ENCODE data around the gene ERVMER34-1.
A peak's percentile ranks its signal among the peaks of the same experiment; 100 is the strongest.

Gene ERVMER34-1

GRCh38 chr4:52751487-52751911, 274 bp upstream of the ERVMER34-1 start:
- in situ Hi-C loops (cut with MboI; ENCODE audit: low sequenced_read_pairs, unreplicated experiment): no loop called here
- peak; percentile 38 for DNase-seq (ENCODE audit: low spot score)
- no peak for TF ChIP-seq CTCF (IDR thresholded peaks at IDR 0.05; ENCODE audit: borderline replicate concordance, control extremely low read depth, extremely low read depth, insufficient read depth, missing control alignments)

GRCh38 chr4:52750213-52750612, 1.0 kb downstream of the ERVMER34-1 start:
- in situ Hi-C loops (cut with MboI; ENCODE audit: low sequenced_read_pairs, unreplicated experiment): no loop called here
- no peak for TF ChIP-seq CTCF (IDR thresholded peaks at IDR 0.05; ENCODE audit: borderline replicate concordance, control extremely low read depth, extremely low read depth, insufficient read depth, missing control alignments)
- DNase-seq (ENCODE audit: low spot score): no peak

- in situ Hi-C loops (cut with MboI; ENCODE audit: low sequenced_read_pairs, unreplicated experiment): no loop called here
- no peak for TF ChIP-seq CTCF (IDR thresholded peaks at IDR 0.05; ENCODE audit: borderline replicate concordance, control extremely low read depth, extremely low read depth, insufficient read depth, missing control alignments)
- no peak for DNase-seq (ENCODE audit: low spot score)
Measured at GRCh38 chr4:52748432-52748831, 2.8 kb downstream of the ERVMER34-1 start.

DNA sequence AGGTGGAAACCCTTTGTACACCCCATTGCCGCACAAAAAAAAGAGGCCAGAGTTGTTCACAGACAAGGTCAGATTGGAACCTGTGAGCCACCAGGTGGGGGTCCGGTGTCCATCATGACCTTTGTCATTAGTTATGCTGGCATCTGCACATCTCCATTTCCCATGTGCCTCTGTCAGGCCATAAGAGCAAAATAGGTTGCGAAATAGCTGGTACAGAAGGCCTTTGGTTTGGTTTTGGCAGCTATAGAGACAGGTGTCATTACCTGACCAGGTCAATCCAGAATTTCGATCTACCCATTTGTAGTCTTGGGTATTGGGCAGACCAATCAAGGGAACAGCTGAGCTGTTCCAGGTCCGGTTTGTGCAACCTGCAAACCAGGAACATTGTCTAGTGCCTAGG, 6.6 kb downstream of the ERVMER34-1 start:
- TF ChIP-seq CTCF (IDR thresholded peaks at IDR 0.05; ENCODE audit: borderline replicate concordance, control extremely low read depth, extremely low read depth, insufficient read depth, missing control alignments): no peak
- in situ Hi-C loops (cut with MboI; ENCODE audit: low sequenced_read_pairs, unreplicated experiment): no loop called here
- no peak for DNase-seq (ENCODE audit: low spot score)

GRCh38 chr4:52743444-52744019, 7.7 kb downstream of the ERVMER34-1 start:
- TF ChIP-seq CTCF (IDR thresholded peaks at IDR 0.05; ENCODE audit: borderline replicate concordance, control extremely low read depth, extremely low read depth, insufficient read depth, missing control alignments): no peak
- in situ Hi-C loops (cut with MboI; ENCODE audit: low sequenced_read_pairs, unreplicated experiment): no loop called here
- DNase-seq (ENCODE audit: low spot score): no peak

DNA sequence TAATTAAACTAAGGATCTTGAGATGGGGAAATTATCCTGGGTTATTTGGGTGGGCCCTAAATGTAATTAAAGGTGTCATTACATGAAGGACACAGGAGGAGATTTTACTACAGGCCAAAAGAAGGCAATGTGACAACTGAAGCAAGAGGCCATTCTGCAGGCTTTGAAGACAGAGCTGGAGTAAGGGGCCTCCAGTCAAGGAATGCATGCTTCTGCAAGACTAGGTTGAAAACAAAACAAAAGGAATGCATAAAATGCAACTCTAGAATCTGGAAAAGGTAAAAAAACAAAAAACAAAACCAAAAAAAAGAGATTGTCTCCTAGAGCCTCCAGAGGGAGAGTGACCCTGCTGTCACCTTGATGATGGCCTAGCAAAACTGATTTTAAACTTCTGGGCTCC, 21.6 kb downstream of the ERVMER34-1 start:
- in situ Hi-C loops (cut with MboI; ENCODE audit: low sequenced_read_pairs, unreplicated experiment): no loop called here
- DNase-seq (ENCODE audit: low spot score): no peak
- TF ChIP-seq CTCF (IDR thresholded peaks at IDR 0.05; ENCODE audit: borderline replicate concordance, control extremely low read depth, extremely low read depth, insufficient read depth, missing control alignments): no peak
